KMS-11 (cell line): ENCODE data around the gene ATG10.

Experiments used
- H2AFZ ChIP-seq: fragments of 200-600 bp; sonication (generic); 2 replicates; pipeline ENCODE4 v1.6.1; 2016; ENCODE audit warnings: antibody characterized with exemption, mixed run types, low read depth
- H3K27ac ChIP-seq: fragments of 200-600 bp; sonication (generic); 2 replicates; pipeline ENCODE4 v1.6.1; 2016; ENCODE audit warnings: mild to moderate bottlenecking, mixed run types
- H3K27me3 ChIP-seq: fragments of 200-600 bp; sonication (generic); 2 replicates; pipeline ENCODE4 v1.6.1; 2017; ENCODE audit warnings: mild to moderate bottlenecking, low read depth, mixed run types, moderate library complexity; ENCODE audit not compliant: insufficient read depth
- H3K36me3 ChIP-seq: fragments of 200-600 bp; sonication (generic); 2 replicates; pipeline ENCODE4 v1.6.1; 2017; ENCODE audit warnings: mild to moderate bottlenecking, mixed run types; ENCODE audit not compliant: insufficient read depth
- H3K4me1 ChIP-seq: fragments of 200-600 bp; sonication (generic); 2 replicates; pipeline ENCODE4 v1.6.1; 2016; ENCODE audit warnings: mild to moderate bottlenecking, low read depth, mixed run types; ENCODE audit not compliant: poor library complexity, severe bottlenecking
- H3K4me2 ChIP-seq: fragments of 200-600 bp; sonication (generic); 2 replicates; pipeline ENCODE4 v1.7.0; 2016; ENCODE audit warnings: mild to moderate bottlenecking, mixed run types
- H3K4me3 ChIP-seq: fragments of 200-600 bp; sonication (generic); IDR thresholded peaks from 2 replicates; pipeline ENCODE4 v1.6.1; 2017; ENCODE audit warnings: low read depth, low read length, mixed read lengths; ENCODE audit not compliant: insufficient read depth
- H3K79me2 ChIP-seq: fragments of 200-600 bp; sonication (generic); 2 replicates; pipeline ENCODE4 v1.6.1; 2016; ENCODE audit warnings: low read depth, mixed run types; ENCODE audit not compliant: insufficient read depth
- H3K9ac ChIP-seq: fragments of 200-600 bp; sonication (generic); 2 replicates; pipeline ENCODE4 v1.6.1; 2016; ENCODE audit warnings: mild to moderate bottlenecking, mixed run types
- H4K20me1 ChIP-seq: fragments of 200-600 bp; sonication (generic); 2 replicates; pipeline ENCODE4 v1.6.1; 2016; ENCODE audit warnings: mild to moderate bottlenecking, mixed run types; ENCODE audit not compliant: insufficient read depth
- CTCF ChIP-seq: fragments of 200-600 bp; sonication (generic); conservative IDR thresholded peaks from 2 replicates; pipeline ENCODE4 v1.6.1; 2017; ENCODE audit warnings: low read depth, mild to moderate bottlenecking, antibody characterized with exemption, low read length, moderate library complexity, mixed read lengths

Gene ATG10

DNA sequence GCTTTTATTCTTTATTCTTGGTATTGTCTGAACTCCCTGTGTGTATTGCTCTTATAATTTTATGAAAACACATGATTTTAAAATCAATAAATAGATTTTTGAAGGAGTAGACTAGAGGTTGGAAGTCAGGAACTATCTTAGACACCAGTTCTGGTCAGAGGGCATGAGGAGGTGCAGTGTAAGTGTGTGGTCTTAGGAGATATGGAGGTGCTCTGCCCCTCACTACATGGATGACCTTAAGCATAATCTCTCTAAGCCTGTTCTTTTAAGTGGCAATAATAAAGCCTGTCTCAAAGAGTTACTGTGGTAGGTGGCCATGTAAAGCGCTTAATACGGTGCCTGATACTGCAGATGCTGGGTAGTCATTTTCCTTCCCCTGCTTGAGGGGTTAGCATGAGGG, 272.3 kb downstream of the ATG10 start:
- no peaks in the 10 kb centered on the region for H3K79me2 ChIP-seq
- no peaks in the 10 kb centered on the region for H3K36me3 ChIP-seq
- no peak overlapping the region for H3K27ac ChIP-seq
- no peak overlapping the region for H3K9ac ChIP-seq
- no peak overlapping the region for H3K4me3 ChIP-seq
- no peaks in the 10 kb centered on the region for H3K27me3 ChIP-seq
- no peak for TF ChIP-seq CTCF
- no peaks in the 10 kb centered on the region for H4K20me1 ChIP-seq
- no peak overlapping the region for H3K4me2 ChIP-seq
- H2AFZ ChIP-seq = no peak overlapping the region
- no peaks in the 10 kb centered on the region for H3K4me1 ChIP-seq

DNA sequence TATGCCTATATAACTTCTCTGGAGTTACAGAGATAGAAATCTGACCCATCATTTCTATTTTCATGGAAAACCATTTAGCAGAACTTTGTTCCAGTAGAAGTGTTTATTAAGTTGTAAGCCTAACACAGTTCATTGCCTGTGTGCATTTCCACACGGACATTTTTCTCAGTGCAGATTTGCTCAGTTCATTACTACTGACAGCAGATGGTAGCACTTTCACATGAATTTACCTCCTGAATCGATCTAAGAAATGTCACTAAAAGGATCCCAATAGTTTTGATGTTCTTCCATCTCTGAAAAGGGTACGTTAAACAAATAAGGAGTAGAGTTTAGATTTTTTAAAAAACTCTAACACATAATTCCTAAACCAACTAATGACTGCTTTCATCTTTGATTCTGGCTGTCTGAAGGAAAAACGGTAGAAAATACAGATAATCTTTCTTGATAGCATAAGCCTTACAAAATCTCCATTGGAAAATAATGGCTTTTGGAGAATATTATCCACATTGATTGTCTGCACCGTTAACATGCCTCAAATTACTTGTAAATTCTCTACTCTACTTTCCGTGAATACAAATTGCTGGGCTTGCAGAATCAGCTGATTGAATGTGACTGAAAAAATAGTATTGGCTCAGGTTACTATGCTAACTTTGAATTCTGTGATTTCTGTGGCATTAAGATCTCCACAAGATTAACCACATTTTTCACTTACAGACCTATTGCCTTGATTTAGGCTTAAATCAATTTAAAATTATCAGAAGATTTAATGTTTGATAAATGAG, 273.2 kb downstream of the ATG10 start:
- H3K4me2 ChIP-seq = no peak overlapping the region
- H3K4me1 ChIP-seq = no peaks in the 10 kb centered on the region
- H3K36me3 ChIP-seq = no peaks in the 10 kb centered on the region
- TF ChIP-seq CTCF = no peak
- no peaks in the 10 kb centered on the region for H3K79me2 ChIP-seq
- H3K9ac ChIP-seq = no peak overlapping the region
- H2AFZ ChIP-seq = no peak overlapping the region
- H4K20me1 ChIP-seq = no peaks in the 10 kb centered on the region
- no peak overlapping the region for H3K27ac ChIP-seq
- no peak overlapping the region for H3K4me3 ChIP-seq
- H3K27me3 ChIP-seq = no peaks in the 10 kb centered on the region

DNA sequence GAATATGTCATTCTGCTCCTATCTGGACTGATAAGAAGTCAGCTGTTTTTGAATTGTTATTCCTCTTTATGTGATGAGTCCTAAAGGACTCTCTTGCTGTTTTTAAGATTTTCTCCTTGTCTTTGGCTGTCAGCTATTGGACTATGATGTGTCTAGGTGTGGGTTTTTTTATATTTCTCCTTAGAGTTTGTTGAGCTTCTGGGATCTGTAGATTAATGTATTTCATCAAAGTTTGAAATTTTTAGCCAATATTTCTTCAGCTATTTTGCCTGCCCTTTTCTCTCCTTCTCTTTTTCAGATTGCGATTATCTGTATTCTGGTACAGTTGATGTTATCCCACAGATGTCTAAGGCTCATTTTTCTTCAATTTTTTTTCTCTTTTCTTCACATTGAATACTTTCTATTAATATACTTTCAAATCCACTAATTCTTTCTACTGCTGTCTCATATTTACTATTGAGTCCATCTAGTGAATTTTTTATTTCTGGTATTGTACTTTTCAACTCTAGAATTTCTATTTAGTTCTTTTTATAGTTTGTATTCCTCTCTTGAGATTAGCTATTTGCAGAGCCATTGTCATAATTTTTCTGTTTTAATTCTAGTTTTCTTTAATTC, 275.2 kb downstream of the ATG10 start:
- no peaks in the 10 kb centered on the region for H4K20me1 ChIP-seq
- H3K79me2 ChIP-seq = no peaks in the 10 kb centered on the region
- H3K27ac ChIP-seq = no peak overlapping the region
- no peaks in the 10 kb centered on the region for H3K27me3 ChIP-seq
- no peak for TF ChIP-seq CTCF
- H3K4me2 ChIP-seq = no peak overlapping the region
- H3K9ac ChIP-seq = no peak overlapping the region
- no peak overlapping the region for H2AFZ ChIP-seq
- H3K36me3 ChIP-seq = no peaks in the 10 kb centered on the region
- no peak overlapping the region for H3K4me3 ChIP-seq
- H3K4me1 ChIP-seq = no peaks in the 10 kb centered on the region

DNA sequence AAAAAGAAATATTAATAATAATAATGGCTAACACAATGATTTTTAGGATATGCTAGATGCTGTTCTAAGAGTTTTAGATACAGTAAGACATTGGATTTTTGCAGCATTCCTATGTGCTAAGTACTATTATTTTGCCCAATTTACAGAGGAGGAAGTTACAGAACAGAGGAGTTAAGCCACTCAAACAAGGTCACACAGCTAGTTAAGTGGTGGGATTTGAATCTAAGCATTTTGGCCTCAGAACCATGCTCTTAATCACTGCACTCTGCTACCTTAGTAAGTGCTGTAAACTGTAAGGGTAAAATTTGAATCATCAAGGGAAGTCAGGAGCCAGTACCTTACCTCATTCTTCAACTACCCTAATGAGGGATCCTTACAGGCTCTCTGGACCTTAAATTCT, 280.9 kb downstream of the ATG10 start:
- H3K27me3 ChIP-seq = no peaks in the 10 kb centered on the region
- TF ChIP-seq CTCF = no peak
- H3K9ac ChIP-seq = no peak overlapping the region
- no peaks in the 10 kb centered on the region for H3K36me3 ChIP-seq
- H3K4me2 ChIP-seq = no peak overlapping the region
- peaks cover 36% of the 10 kb centered on the region for H3K4me1 ChIP-seq
- no peak overlapping the region for H3K4me3 ChIP-seq
- no peaks in the 10 kb centered on the region for H3K79me2 ChIP-seq
- H3K27ac ChIP-seq = no peak overlapping the region
- no peaks in the 10 kb centered on the region for H4K20me1 ChIP-seq
- H2AFZ ChIP-seq = no peak overlapping the region
